HG03342 (cell line): ENCODE results near the gene STK32C.
A peak's percentile ranks its signal among the peaks of the same experiment; 100 is the strongest.
"Not testable (repeated sequence)": the region's sequence is repeated elsewhere in the genome, so short reads cannot be mapped to it uniquely, and the experiment has no call there.

ENCODE experiments used
- ATAC-seq: cut with Tn5 transposase; IDR thresholded peaks from one replicate; pipeline ENCODE4 v1.9.1; 2021; ENCODE audit warnings: mild to moderate bottlenecking, moderate library complexity; ENCODE audit not compliant: unreplicated experiment

Gene STK32C

DNA sequence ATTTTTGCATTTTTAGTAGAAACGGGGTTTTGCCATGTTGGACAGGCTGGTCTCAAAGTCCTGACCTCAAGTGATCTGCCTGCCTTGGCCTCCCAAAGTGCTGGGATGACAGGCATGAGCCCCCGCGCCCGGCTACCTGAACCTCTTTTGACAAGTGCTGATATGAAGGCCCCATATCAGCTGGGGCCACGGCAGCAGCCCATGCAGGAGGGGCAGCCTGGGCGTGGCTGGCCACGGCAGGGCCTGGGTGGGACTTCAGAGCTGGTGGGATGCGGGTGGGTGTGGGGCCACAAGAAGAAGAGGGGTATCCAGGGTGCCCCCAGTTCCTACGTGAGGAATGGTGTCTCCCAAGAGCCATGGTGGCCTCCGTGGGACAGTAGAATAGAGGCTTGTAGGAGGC, 31.1 kb upstream of the STK32C start:
- ATAC-seq, result no peak

DNA sequence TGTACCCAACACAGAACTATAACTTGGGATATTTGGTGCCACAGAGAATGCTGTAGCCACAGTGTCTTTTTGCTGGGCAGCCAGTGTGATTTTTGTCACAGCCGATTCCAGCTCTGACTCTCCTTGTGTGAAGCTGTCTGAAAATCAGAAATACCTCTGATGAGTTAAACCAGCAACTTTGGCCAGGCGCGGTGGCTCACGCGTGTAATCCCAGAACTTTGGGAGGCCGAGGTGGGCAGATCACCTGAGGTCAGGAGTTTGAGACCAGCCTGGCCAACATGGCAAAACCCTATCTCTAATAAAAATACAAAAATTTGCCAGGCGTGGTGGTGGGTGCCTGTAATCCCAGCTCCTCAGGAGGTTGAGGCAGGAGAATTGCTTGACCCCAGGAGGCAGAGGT, 30.1 kb upstream of the STK32C start:
- not testable (repeated sequence) for ATAC-seq

DNA sequence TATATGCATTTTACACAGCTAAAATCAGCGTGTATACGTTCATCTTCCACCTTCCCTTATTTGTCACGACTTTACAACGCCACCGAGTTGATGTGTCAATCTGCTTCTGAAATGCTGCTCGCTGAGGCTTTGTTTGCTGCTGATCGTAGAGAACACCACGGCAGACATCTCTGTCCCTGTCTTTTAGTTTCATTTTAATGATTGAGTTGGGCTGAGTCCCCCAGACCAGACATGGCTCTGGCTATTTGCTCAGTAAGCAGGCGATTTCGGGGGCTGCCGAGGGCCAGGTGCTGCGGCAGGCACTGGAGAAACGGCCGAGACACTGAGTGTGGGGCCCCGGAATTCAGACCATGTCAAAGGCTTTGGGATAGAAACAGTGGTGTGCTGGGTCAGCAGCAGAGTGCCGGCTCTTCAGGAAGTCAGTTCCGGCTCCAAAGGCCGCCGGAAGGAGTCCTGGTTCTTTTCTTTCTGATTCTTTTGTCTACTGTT, 29.2 kb upstream of the STK32C start:
- no peak for ATAC-seq

DNA sequence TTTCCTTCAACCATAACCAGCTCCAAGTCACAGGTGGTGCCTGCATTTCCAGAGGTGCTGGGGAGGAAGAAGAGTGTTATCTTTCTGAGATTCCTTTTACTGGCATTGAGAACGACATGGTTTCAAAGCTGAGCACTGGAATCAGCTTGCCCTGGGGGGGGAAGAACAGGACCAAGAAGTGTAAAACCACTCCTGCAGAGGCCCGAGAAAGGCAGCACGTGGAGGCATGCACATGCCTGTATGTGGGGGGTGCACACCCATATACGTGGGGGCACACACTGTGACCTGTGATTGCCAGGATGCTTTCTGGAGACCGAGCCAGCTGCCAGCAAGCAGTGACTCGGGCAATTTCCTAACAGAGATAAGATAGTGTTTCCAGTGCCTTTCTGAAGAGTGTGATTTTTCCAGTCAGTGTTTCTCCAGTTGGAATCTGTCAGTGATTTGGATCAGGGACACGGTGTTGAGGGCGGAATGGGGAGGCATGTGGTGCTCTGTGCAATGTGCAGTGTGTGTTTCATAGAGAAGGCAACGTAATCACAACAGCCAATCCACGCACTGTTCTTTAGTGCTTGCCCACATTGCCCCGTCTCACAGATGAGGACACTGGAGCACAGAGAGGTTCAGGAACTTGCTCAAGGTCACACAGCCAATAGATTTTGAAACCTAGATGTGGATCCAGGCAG, 28.5 kb upstream of the STK32C start:
- no peak for ATAC-seq

DNA sequence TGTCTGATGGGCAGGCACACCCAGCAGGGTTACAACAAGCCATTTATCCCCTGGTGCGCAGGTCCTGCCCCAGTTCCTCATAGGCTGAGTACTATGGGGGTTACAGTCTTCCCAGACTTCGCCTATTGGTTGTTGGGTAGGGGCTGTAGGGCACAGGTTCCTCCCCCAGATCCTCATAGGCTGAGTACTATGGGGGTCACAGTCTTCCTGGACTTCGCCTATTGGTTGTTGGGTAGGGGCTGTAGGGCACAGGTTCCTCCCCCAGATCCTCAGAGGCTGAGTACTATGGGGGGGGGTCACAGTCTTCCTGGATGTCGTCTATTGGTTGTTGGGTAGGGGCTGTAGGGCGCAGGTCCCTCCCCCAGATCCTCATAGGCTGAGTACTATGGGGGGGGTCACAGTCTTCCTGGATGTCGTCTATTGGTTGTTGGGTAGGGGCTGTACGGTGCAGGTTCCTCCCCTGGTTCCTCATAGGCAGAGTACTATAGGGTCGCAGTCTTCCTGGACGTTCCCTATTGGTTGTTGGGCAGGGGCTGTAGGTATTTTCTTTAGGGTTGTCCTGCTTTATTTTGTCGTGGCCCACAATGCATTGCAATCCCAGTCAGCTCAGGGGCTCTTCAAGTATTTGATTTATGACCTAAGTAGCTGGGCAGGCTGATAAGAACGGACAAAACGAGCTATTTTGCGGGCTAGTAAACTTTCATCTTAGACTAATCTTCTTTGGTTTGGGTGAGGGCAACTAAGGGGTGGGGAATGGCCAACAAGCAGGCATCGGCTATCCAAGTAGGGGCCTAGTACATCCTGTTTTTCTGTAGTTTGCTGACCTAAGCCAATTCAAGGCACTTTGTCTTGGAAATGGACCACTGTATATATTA, 27.7 kb upstream of the STK32C start:
- ATAC-seq, result peak; percentile 54

DNA sequence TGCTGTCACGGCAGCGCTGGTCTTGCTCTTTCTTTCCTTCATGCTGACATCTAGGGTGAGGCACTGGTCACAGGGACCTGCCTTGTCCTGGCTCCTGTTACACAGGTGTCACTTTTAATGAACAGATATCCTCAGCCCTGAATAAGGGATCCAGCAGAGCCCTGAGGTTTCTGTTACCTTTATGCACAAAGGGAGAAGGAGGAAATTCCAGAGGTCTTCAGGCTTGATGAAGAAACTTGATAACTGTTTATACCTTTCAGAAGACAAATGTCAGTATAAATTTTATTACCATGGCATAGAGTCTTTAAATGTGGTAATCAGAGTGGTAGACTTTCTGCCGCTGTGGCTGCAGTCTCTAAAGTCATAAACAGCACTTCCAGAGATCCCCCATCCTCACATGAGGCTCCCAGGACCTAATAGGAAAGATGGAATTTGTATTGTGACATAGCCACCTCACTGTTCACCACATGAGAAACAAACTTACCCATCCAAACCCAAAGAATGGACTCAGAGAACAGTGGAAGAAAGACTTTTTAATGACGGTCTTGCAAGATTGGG, 27.0 kb upstream of the STK32C start:
- ATAC-seq, result no peak

DNA sequence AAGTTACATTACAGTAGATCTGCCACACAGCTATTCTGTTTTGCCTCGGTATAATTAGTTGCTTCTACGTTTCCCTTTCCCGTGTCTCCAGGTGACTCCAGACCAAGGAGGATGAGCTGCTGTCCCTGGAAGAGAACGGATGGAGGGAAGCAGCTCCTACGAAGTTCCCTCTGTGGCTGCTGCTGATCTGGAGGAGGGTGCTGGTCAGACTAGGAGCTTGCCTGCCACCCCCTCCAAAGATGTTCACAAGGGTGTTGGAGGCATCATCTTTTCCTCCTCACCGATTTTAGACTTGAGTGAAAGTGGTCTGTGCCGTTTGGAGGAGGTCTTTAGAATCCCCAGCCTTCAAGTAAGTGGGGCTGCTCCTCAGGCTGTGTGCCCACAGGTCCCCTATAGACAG, 25.6 kb upstream of the STK32C start:
- ATAC-seq, result no peak

DNA sequence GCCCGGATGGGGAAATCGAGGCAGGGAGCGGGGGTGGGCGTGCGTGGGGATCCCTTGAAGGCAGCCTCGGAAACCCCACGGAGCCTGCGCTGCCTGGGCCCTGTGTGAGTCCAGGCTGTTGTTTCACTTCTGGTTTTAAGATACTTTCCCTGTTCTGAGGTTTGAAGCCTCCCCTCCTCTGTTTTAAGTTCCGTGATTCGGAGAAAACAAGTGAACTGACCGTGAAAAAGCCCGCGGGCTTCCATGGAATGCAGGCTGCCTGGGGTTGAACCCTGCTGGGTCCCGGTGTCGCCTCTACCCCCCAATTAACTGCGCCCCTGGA, 24.6 kb upstream of the STK32C start:
- peak; percentile 41 for ATAC-seq

DNA sequence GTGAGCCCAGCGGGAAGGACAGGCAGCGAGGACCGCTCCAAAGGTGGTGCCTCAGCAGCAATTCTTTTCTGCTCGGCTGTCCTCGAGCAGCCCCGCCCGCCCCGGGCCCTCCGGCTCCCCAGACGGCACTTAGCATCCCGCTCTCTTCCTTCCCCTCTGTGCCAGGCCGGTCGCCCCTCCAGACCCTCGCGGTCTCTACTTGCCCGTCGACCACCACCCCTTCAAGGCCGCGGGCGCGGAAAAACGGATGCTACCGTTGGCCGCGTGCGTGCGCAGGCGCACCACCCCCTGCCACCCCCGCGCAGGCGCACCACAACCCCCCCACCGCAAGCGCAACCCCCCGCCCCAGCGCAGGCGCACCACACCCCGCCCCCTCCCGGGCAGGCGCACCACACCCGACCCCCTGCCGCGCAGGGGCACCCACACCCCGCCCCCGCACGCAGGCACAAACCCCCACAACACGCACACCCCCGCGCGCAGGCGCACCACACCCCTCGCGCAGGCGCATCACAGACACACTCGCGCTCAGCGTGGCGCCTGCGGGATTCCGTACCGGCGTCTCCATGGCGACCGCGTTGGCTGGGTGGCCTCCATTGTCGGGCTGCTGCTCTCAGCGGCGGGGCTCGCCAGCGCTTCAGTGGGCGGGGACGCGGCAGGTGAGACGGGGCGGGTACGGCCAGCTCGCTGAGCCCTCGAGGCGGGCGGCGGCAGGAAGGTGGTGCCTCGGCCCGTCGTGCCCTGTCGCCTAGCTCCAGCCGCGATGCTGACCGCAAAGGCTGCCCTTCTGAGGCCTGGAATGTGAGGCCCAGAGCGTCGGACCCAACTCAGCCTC, 24.1 kb upstream of the STK32C start, which contains the start of gene LRRC27:
Gene LRRC27, plus strand, starts transcription at position 593 of the 832 bp plus-strand sequence. CDS start 1,332 bp downstream, outside the sequence.
- peak; percentile 63 for ATAC-seq

DNA sequence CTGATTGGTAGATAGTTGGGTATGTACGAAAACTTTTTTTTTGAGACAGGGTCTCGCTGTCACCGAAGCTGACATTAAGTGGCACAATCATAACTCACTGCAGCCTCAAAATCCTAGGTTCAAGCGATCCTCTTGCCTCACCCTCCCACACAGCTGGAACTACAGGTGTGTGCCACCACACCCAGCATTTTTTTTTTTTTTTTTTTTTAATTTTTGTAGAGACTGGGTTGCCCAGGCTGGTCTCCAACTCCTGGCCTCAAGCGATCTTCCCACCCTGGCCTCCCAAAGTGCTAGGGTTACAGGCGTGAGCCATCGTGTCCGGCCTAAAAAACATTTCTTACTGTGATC, 22.7 kb upstream of the STK32C start:
- no peak for ATAC-seq

DNA sequence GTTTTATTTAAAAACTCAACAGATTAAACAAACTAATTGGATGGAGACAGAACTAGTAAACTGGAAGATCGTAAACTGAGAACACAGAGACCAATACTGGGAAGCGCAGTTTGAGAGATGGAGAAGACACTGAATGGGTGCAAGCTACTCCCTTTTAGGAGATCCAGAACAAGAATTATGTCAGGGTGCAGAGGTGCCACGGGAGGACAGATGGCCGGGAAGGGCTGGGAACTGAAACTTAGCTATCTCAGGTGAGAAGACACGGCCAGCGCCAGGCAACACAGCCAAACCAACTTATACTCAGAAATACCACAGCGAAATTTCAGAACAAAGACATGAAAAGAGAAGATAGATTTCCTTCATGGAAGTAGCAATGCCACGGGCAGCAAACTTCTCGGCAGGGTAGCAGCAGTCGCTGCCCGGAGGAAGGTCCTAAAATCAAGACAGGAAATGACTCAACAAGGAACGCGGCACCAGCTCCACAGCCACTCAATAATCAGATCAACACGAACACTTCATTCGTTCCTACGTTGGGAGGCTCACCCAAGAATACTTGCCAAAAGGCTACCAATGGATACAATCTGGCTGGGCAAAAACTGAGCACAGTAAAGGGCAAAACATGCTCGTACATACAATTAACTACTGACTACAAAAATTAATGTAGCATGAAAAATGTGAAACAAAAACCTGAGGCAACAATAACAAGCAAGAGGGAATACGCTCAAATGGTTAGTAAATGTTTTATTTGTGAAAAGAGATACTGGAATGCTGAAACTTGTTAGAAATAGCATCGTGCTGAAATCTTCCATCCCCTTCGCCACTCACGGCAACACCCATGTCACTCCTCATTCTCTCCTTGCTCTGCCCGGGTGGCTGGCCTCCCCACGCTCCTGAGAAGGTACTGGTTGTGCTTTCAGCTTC, 22.1 kb upstream of the STK32C start:
- ATAC-seq, result no peak

DNA sequence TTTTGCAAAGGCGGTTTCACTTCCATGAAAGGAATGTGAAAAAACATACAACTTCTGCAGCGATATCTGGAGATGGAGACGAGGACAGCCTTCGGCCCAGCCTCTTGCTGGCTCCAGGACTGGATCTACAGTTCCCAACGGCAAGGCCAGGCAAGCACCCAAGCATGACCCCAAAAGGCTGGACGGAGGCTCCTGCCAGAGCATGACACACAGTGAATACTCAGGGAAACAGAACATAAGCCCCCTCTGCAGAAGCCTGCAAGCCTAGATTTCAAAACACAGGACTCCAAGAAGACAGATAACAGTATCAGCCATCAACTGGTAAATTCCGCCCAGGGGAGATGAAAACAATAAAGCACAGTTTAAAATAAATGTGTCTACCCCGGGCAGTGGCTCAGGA, 21.0 kb upstream of the STK32C start:
- ATAC-seq, result no peak

DNA sequence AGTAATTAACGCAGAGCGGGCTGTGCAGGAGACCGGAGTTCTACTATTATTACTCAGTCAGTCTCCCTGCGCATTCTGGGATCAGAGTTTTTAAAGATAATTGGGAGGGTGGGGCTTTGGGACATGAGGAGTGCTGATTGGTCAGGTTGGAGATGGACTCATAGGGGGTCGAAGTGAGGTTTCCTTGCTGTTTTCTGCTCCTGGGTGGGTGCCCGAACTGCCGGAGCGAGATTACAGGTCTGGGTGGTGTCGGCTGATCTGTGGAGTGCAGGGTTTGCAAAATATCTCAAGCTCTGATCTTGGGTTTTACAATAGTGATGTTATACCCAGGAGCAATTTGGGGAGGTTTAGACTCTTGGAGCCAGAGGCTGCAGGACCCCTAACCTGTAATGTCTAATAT, 20.4 kb upstream of the STK32C start:
- ATAC-seq, result no peak

DNA sequence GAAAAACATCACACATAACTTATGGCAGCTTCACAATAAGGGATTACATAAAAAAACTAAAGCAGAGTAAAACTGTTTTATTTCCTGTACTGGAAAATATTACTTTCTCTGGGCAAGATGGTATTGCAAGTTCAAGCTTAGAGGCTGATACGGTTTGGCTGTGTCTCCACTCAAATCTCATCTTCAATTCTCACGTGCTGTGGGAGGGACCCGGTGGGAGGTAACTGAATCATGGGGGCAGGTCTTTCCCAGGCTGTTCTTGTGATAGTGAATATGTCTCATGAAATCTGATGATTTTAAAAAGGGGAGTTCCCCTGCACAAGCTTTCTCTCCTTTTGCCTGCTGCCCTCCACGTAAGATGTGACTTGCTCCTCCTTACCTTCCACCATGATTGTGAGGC, 19.2 kb upstream of the STK32C start:
- ATAC-seq, result no peak

DNA sequence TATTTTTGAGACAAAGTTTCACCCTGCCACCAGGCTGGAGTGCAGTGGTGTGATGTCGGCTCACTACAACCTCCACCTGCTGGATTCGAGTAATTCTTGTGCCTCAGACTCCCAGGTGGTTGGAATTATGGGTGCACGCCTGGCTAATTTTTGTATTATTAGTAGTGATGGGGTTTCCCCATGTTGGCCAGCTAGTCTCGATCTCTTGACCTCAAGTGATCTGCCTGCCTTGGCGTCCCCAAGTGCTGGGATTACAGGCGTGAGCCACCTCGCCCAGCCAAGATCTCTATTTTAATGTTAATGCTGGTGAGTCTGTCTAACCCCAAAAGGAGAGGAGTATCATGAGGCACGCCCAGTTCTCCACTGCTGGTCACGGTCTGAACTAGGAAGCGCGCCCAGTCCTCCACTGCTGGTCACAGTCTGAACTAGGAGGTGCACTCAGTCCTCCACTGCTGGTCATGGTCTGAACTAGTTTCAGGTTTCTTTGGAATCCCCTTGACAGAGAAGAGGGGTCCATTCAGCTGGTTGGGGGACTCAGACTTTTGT, 18.7 kb upstream of the STK32C start:
- no peak for ATAC-seq

DNA sequence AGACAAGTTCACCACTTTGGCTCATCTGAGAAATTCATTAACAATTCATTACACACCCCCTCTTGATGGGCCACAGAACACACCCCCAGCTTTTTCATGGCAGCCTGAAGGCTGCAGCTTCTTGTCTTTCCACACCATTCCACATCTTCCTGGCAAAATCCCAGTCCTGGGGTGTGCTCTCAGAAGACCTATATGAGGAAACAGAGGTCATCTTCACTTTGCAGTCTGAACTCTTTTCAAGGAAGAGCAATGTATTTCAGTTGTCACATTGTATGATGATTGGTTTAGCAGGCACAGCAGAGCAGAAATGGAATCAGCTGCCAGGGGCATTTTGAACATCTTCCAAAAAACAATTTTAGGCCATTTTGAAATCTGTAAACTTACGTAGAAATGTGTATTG, 16.4 kb upstream of the STK32C start:
- no peak for ATAC-seq

DNA sequence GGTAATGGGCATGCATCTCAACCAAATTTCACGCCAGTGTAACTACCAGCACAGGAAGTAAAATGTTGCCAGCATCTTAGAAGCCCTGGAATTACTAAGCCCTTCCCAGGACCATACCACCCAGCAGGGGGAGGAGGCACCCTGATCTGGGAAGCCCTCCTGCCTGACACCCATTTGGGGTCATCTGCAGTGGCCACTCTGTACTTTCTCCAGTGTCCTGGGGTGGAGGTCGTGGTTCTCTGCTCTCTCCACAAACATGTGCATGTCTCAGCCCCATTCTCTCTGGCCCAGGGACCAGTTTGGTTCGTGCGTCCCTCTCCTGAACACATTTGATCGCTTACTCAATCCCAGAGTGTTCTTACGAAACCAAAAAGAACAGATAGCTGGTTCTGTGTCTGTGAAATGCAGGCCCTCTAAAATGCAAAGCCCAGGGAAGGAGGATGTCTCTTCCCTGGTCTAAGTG, 14.9 kb upstream of the STK32C start:
- ATAC-seq, result no peak

DNA sequence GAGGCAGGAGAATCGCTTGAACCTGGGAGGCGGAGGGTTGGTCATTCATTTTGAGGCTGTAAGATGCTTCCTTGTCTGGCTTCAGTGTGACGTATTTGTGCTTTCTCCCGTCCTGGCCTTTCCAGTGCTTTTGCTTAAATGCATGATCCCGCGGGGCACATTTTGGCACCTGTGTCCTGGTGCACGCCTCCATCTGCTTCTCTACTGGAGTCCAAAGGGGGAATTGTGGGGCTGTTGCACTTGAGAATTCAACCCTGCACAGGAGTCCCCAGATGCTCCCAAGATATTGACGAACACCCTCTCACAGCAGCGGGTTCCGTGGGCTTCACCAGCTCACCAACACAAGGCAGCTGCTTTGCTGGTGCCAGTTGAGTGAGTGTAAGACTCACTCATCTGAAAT, 14.0 kb upstream of the STK32C start:
- ATAC-seq, result no peak

DNA sequence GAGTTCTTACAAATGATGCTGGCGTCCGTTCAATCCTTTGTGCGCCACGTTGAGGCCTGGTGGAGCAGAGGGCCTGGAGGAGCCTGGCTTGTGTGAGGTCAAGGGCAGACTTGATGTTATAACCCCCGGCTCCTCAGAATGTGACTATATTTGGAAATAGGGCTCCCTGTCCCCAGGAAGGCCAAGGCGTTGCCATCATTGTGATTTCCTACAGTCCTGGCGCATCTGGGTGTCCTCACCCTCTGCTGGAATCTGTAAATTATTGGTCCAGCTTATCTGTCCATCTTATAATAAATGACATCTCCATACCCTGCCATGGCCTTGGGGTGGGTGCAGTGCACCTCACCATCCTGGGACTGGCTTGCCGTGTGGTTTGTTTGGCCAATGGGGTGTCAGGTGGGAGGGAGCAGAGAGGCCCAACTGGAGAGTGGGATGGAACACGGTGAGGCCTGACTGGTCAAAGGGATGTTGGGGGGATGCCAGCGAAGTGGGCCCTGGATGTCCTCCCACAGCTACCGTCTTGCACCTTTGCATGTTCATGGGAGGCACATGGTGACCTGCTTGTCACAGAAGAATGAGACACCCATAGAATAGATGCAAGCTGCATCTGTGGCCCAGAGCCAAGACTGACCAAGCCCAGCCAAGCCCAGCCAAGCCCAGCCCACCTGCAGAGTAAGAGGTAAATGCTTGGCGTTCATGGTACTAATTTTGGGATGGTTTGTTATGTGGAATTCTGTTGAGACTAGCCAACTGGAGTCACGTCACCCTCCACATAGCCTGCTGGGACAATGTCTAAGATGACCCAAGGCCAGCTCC, 13.1 kb upstream of the STK32C start:
- no peak for ATAC-seq
